ENCODE results near the gene TADA3. TPM values are rescaled to one million over a fixed set of nuclear protein-coding genes. Genes with fewer than 3 reads are reported as not detected.

Gene TADA3
- total RNA-seq, 2 donors from 2014 or later = 130 to 131 TPM

- intact Hi-C loops (cut with DNase I) = no loop called here
- no peak for DNase-seq (ENCODE audit: low spot score)
- TF ChIP-seq POLR2AphosphoS5 (IDR thresholded peaks at IDR 0.05) (no peak), POLR2A (IDR thresholded peaks at IDR 0.05) (no peak)
- TF ChIP-seq, protein P1, sequence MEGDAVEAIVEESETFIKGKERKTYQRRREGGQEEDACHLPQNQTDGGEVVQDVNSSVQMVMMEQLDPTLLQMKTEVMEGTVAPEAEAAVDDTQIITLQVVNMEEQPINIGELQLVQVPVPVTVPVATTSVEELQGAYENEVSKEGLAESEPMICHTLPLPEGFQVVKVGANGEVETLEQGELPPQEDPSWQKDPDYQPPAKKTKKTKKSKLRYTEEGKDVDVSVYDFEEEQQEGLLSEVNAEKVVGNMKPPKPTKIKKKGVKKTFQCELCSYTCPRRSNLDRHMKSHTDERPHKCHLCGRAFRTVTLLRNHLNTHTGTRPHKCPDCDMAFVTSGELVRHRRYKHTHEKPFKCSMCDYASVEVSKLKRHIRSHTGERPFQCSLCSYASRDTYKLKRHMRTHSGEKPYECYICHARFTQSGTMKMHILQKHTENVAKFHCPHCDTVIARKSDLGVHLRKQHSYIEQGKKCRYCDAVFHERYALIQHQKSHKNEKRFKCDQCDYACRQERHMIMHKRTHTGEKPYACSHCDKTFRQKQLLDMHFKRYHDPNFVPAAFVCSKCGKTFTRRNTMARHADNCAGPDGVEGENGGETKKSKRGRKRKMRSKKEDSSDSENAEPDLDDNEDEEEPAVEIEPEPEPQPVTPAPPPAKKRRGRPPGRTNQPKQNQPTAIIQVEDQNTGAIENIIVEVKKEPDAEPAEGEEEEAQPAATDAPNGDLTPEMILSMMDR (IDR thresholded peaks at IDR 0.05) = no peak
- Histone ChIP-seq H3K4me3 (no peak overlapping the region), H3K9me3 (no peaks in the 10 kb centered on the region), H3K36me3 (no peaks in the 10 kb centered on the region), H3K27ac (no peak overlapping the region), H3K27me3 (replicated peaks; ENCODE audit: insufficient read depth) (no peaks in the 10 kb centered on the region), H3K4me1 (replicated peaks) (no peaks in the 10 kb centered on the region)
- 61% methylated on average over 14 of the region's 14 CpGs for WGBS
Observed at GRCh38 chr3:9825451-9826040, 33.3 kb upstream of the TADA3 start.

GRCh38 chr3:9820946-9821345, 28.7 kb upstream of the TADA3 start:
- H3K27ac ChIP-seq = no peak overlapping the region
- H3K4me3 ChIP-seq = no peak overlapping the region
- no peaks in the 10 kb centered on the region for H3K36me3 ChIP-seq
- H3K9me3 ChIP-seq = no peaks in the 10 kb centered on the region
- intact Hi-C loops (cut with DNase I) = no loop called here
- no peak for DNase-seq (ENCODE audit: low spot score)
- H3K4me1 ChIP-seq (replicated peaks) = no peaks in the 10 kb centered on the region
- WGBS = 79% methylated on average over 2 of the region's 2 CpGs
- no peaks in the 10 kb centered on the region for H3K27me3 ChIP-seq (replicated peaks; ENCODE audit: insufficient read depth)
- TF ChIP-seq POLR2AphosphoS5 (IDR thresholded peaks at IDR 0.05) (no peak), POLR2A (IDR thresholded peaks at IDR 0.05) (no peak)
- TF ChIP-seq, protein P1 (IDR thresholded peaks at IDR 0.05) = no peak

DNA sequence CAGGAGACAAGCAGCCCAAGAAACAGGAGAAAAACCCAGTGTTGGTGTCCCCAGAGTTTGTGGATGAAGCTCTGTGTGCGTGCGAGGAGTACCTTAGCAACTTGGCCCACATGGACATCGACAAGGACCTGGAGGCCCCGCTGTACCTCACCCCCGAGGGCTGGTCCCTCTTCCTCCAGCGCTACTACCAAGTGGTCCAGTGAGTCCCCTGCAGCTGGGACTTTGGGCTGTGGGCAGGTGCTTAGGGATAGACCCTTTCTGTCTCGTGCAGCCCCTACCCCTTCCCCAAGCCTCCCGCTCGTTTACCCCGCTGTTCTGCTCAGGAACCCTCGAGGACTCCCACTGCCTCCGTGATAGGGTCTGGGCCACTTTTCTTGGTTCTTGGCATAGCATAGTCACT, 28.3 kb upstream of the TADA3 start:
- no peak overlapping the region for H3K27ac ChIP-seq
- no peak for DNase-seq (ENCODE audit: low spot score)
- H3K4me3 ChIP-seq = no peak overlapping the region
- no peaks in the 10 kb centered on the region for H3K4me1 ChIP-seq (replicated peaks)
- TF ChIP-seq POLR2A (IDR thresholded peaks at IDR 0.05) (no peak), POLR2AphosphoS5 (IDR thresholded peaks at IDR 0.05) (no peak)
- TF ChIP-seq, protein P1 (IDR thresholded peaks at IDR 0.05) = no peak
- H3K27me3 ChIP-seq (replicated peaks; ENCODE audit: insufficient read depth) = no peaks in the 10 kb centered on the region
- WGBS = 83% methylated on average over 12 of the region's 12 CpGs
- no peaks in the 10 kb centered on the region for H3K9me3 ChIP-seq
- no peaks in the 10 kb centered on the region for H3K36me3 ChIP-seq
- intact Hi-C loops (cut with DNase I) = no loop called here

GRCh38 chr3:9818666-9819335, 26.5 kb upstream of the TADA3 start:
- no peak overlapping the region for H3K4me3 ChIP-seq
- intact Hi-C loops (cut with DNase I) = no loop called here
- 97% methylated on average over 6 of the region's 7 CpGs for WGBS
- no peak overlapping the region for H3K27ac ChIP-seq
- TF ChIP-seq, protein P1 (IDR thresholded peaks at IDR 0.05) = no peak
- TF ChIP-seq POLR2A (IDR thresholded peaks at IDR 0.05) = no peak
- no peak for TF ChIP-seq POLR2AphosphoS5 (IDR thresholded peaks at IDR 0.05)
- no peaks in the 10 kb centered on the region for H3K36me3 ChIP-seq
- H3K9me3 ChIP-seq = no peaks in the 10 kb centered on the region
- no peaks in the 10 kb centered on the region for H3K4me1 ChIP-seq (replicated peaks)
- DNase-seq (ENCODE audit: low spot score) = no peak
- H3K27me3 ChIP-seq (replicated peaks; ENCODE audit: insufficient read depth) = no peaks in the 10 kb centered on the region

DNA sequence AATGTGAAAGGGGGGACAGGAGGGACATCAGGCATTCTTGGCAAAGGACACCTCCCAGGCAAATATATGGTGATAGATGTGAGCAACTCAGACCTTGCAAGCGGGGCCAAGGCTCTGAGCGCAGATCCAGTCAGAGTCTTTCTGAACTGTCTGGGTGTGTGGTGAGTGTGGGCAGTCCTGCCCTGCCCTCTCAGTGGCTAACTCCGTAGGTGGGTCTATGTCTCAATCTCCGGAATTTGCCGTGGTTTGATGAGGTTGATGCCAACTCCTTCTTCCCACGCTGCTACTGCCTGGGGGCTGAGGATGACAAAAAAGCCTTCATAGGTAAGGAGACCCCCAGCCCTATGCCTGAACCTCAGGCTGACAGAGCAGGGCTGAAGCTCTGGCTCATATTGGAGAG, 25.2 kb upstream of the TADA3 start:
- no peaks in the 10 kb centered on the region for H3K36me3 ChIP-seq
- no peaks in the 10 kb centered on the region for H3K27me3 ChIP-seq (replicated peaks; ENCODE audit: insufficient read depth)
- DNase-seq (ENCODE audit: low spot score) = no peak
- no peaks in the 10 kb centered on the region for H3K9me3 ChIP-seq
- no peak overlapping the region for H3K27ac ChIP-seq
- TF ChIP-seq, protein P1 (IDR thresholded peaks at IDR 0.05) = no peak
- no peak for TF ChIP-seq POLR2AphosphoS5 (IDR thresholded peaks at IDR 0.05)
- TF ChIP-seq POLR2A (IDR thresholded peaks at IDR 0.05) = no peak
- no peak overlapping the region for H3K4me3 ChIP-seq
- 86% methylated on average over 6 of the region's 6 CpGs for WGBS
- intact Hi-C loops (cut with DNase I) = no loop called here
- no peaks in the 10 kb centered on the region for H3K4me1 ChIP-seq (replicated peaks)

All from prostate gland (tissue), 2 donors.